Measurements from ENCODE around the gene FBXW4. TPM values are rescaled to one million over a fixed set of nuclear protein-coding genes. Genes with fewer than 3 reads are reported as not detected.

The FBXW4 gene
- total RNA-seq, 6 donors from 2014 or later, result 75.2 to 223 (median 88.5) TPM

- H3K36me3 ChIP-seq, result no peaks in the 10 kb centered on the region
- TF ChIP-seq POLR2AphosphoS5 (IDR thresholded peaks at IDR 0.05) (no peak), EP300 (IDR thresholded peaks at IDR 0.05) (no peak), CTCF (IDR thresholded peaks at IDR 0.05) (no peak), POLR2A (IDR thresholded peaks at IDR 0.05) (no peak)
- no peaks in the 10 kb centered on the region for H3K9me3 ChIP-seq
- H3K27me3 ChIP-seq, result no peaks in the 10 kb centered on the region
- no peak overlapping the region for H3K27ac ChIP-seq
- ATAC-seq (ENCODE audit: low FRiP score in 2 of 2), result no peak
- DNase-seq, result no peak
- H3K4me3 ChIP-seq, result no peak overlapping the region
- 85 to 95% methylated on average over 1 of the region's 1 CpG for WGBS, 2 donors
- H3K4me1 ChIP-seq, result peaks cover 28 to 43% (median 35%) of the 10 kb centered on the region in 4 donors
Observed at GRCh38 chr10:101684782-101685181, 10.2 kb downstream of the FBXW4 start.

- WGBS, 2 donors, result 62 to 79% methylated on average over 3 of the region's 3 CpGs
- Histone ChIP-seq H3K4me3 (no peak overlapping the region), H3K27ac (peak overlapping the region in 2 of 4 donors; percentile 46 to 58), H3K27me3 (no peaks in the 10 kb centered on the region), H3K4me1 (peaks cover 28 to 36% (median 32%) of the 10 kb centered on the region in 4 donors), H3K36me3 (no peaks in the 10 kb centered on the region), H3K9me3 (no peaks in the 10 kb centered on the region)
- DNase-seq (no peak), ATAC-seq (ENCODE audit: low FRiP score in 2 of 2) (no peak)
- TF ChIP-seq CTCF (IDR thresholded peaks at IDR 0.05) (no peak), POLR2A (IDR thresholded peaks at IDR 0.05) (no peak), EP300 (IDR thresholded peaks at IDR 0.05) (no peak), POLR2AphosphoS5 (IDR thresholded peaks at IDR 0.05) (no peak)
Observed at GRCh38 chr10:101683276-101683675, 11.7 kb downstream of the FBXW4 start.

GRCh38 chr10:101682172-101682825, 12.7 kb downstream of the FBXW4 start:
- no peak for TF ChIP-seq POLR2AphosphoS5 (IDR thresholded peaks at IDR 0.05)
- Histone ChIP-seq H3K4me1 (peaks cover 28 to 36% (median 31%) of the 10 kb centered on the region in 4 donors), H3K4me3 (peak overlapping the region in 1 of 4 donors; percentile 4), H3K36me3 (no peaks in the 10 kb centered on the region), H3K27ac (peak overlapping the region in 1 of 4 donors; percentile 58), H3K27me3 (no peaks in the 10 kb centered on the region), H3K9me3 (no peaks in the 10 kb centered on the region)
- DNase-seq, result no peak
- 7 to 14% methylated on average over 2 of the region's 2 CpGs for WGBS, 2 donors
- ATAC-seq (ENCODE audit: low FRiP score in 2 of 2), result peak in 1 of 2 donors; percentile 46

DNA sequence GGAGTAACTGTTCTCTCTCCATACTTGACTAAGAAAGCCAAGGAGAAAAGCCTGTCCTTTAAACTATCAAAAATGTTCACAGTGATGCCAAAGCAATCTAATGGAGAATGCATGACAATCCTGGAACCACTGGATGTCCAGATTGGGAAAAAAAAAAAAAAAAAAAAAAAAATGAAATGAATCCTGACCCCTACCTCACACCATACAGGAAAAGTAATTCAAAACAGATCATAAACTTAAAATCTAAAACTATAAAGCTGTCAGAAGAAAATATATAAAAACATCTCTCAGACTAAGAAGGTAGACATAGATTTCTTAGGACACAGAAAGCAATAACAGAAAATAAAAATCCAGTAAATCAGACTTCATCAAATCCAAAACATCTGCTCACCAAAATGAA, 18.4 kb downstream of the FBXW4 start:
- peaks cover 5 to 24% (median 24%) of the 10 kb centered on the region in 4 donors for H3K36me3 ChIP-seq
- H3K27me3 ChIP-seq, result no peaks in the 10 kb centered on the region
- H3K27ac ChIP-seq, result no peak overlapping the region
- DNase-seq (no peak), ATAC-seq (ENCODE audit: low FRiP score in 2 of 2) (no peak)
- H3K4me3 ChIP-seq, result no peak overlapping the region
- peaks cover 6% of the 10 kb centered on the region in 4 donors for H3K4me1 ChIP-seq
- H3K9me3 ChIP-seq, result no peaks in the 10 kb centered on the region
- TF ChIP-seq POLR2AphosphoS5 (IDR thresholded peaks at IDR 0.05), result no peak
- TF ChIP-seq CTCF (IDR thresholded peaks at IDR 0.05), result no peak
- TF ChIP-seq POLR2A (IDR thresholded peaks at IDR 0.05), result no peak
- no peak for TF ChIP-seq EP300 (IDR thresholded peaks at IDR 0.05)

DNA sequence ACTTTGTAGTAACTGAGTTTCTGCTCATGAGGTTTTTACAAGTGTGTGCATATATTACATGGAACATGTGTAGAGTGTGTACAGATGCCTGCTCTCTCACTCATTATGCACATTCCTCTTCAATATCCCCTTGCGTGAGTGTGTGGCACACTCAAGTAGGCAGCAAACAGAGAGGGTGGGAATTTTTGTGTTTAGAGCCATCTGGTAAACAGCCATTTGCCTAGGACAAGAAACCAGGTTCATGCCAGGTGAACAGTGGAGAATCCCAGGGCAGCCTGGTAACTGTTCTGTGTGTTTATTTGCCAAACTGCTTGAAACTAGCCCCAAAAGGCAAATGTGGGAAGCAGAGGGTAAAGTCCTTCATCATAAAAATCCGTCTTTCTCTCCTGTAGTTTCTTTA, 19.9 kb downstream of the FBXW4 start:
- WGBS, 2 donors, result 75 to 82% methylated on average over 2 of the region's 2 CpGs
- ATAC-seq (ENCODE audit: low FRiP score in 2 of 2), result no peak
- no peak overlapping the region for H3K27ac ChIP-seq
- no peaks in the 10 kb centered on the region for H3K27me3 ChIP-seq
- H3K4me3 ChIP-seq, result no peak overlapping the region
- DNase-seq, result no peak
- H3K9me3 ChIP-seq, result no peaks in the 10 kb centered on the region
- TF ChIP-seq POLR2AphosphoS5 (IDR thresholded peaks at IDR 0.05) (no peak), CTCF (IDR thresholded peaks at IDR 0.05) (no peak)
- H3K4me1 ChIP-seq, result peaks cover 0 to 6% (median 6%) of the 10 kb centered on the region in 4 donors
- peaks cover 10 to 38% (median 36%) of the 10 kb centered on the region in 4 donors for H3K36me3 ChIP-seq

Measured in upper lobe of left lung (tissue), 6 donors.